Left ventricle myocardium inferior (tissue), 1 donor: ENCODE data around the gene ASB13. TPM values are rescaled to one million over a fixed set of nuclear protein-coding genes. Genes with fewer than 3 reads are reported as not detected.

Experiments used
- DNase-seq: peaks from one replicate; pipeline ENCODE4 v3.0.0-alpha.2; 2020
- H3K27ac ChIP-seq: fragments of 200-600 bp; replicated peaks from 2 replicates; pipeline ENCODE4 v1.8.0; 2021
- H3K27me3 ChIP-seq: fragments of 200-600 bp; 2 replicates; pipeline ENCODE4 v1.8.0; 2021; ENCODE audit warnings: low read depth
- H3K36me3 ChIP-seq: fragments of 200-600 bp; 2 replicates; pipeline ENCODE4 v1.8.0; 2021
- H3K4me1 ChIP-seq: fragments of 200-600 bp; 2 replicates; pipeline ENCODE4 v1.8.0; 2021
- H3K4me3 ChIP-seq: fragments of 200-600 bp; 2 replicates; pipeline ENCODE4 v1.8.0; 2021; ENCODE audit warnings: mild to moderate bottlenecking, moderate library complexity
- H3K9me3 ChIP-seq: fragments of 200-600 bp; replicated peaks from 2 replicates; pipeline ENCODE4 v1.8.0; 2021
- CTCF ChIP-seq: fragments of 200-600 bp; IDR thresholded peaks from 2 replicates; pipeline ENCODE4 v1.8.0; 2021; ENCODE audit warnings: antibody characterized with exemption, mild to moderate bottlenecking, borderline replicate concordance
- intact Hi-C: fragments of 100-400 bp; cut with micrococcal nuclease; formaldehyde crosslinking; loops from one replicate; pipeline ENCODE4 v1.11.0; 2022
- total RNA-seq: library from RNA; stranded (reverse); fragmentation: NEBNext Ultra II Directional; extraction: Animal tissue kit (Norgen Biotek cat#: 25700); gene quantifications from one replicate; pipeline ENCODE4 v1.2.1, GENCODE V29; 2021
- donor health status: DM: no; HTN: yes; CAD: no; lungs with severe emphysema.

ASB13 gene
- total RNA-seq, 1 donor from 2014 or later, result 15.6 TPM

DNA sequence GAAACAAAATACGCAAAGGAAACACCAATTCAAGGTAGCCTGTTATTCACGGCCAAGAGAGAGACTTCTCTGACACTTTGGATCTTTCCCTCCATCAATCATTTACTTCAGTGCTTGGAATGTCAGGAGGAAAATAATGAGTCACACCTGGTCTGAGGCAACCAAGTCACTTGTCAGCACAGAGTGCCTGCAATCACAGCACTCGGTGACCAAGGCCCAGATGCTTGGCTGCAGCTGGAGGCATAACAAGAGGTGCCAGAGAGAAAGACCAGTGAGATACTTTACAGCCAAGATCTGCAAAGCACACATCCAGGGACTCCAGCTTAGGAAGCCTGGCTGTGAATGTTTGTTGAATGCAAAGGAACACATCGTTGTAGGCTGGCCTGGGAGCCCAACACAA, 33.9 kb downstream of the ASB13 start:
- TF ChIP-seq CTCF, result no peak
- H3K4me1 ChIP-seq, result peaks cover 23% of the 10 kb centered on the region
- intact Hi-C loops, result no loop called here
- peak overlapping the region; percentile 27 for H3K27ac ChIP-seq
- no peaks in the 10 kb centered on the region for H3K9me3 ChIP-seq
- DNase-seq, result no peak
- no peak overlapping the region for H3K4me3 ChIP-seq
- no peaks in the 10 kb centered on the region for H3K27me3 ChIP-seq
- H3K36me3 ChIP-seq, result no peaks in the 10 kb centered on the region

GRCh38 chr10:5631936-5632335, 34.5 kb downstream of the ASB13 start:
- TF ChIP-seq CTCF, result no peak
- Histone ChIP-seq H3K27ac (peak overlapping the region; percentile 27), H3K27me3 (no peaks in the 10 kb centered on the region), H3K4me3 (no peak overlapping the region), H3K36me3 (no peaks in the 10 kb centered on the region), H3K9me3 (no peaks in the 10 kb centered on the region), H3K4me1 (peaks cover 23% of the 10 kb centered on the region)
- intact Hi-C loops, result no loop called here
- DNase-seq, result no peak

DNA sequence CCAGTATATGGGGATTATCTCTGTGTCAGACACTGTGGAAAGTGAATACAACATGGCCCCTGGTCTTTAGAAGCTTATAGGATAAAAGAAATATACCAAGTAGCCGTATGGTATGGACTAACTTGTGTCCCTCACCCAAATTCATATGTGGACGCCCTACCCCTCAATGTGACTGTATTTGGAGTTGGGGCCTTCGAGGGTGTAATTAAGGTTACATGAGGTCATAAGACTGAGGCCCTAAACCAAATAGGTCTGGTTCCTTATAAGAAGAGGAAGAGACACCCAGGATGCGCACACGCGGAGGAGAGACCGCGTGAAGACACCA, 36.3 kb downstream of the ASB13 start:
- no peak for DNase-seq
- intact Hi-C loops, result no loop called here
- peak; percentile 4 for TF ChIP-seq CTCF
- H3K4me3 ChIP-seq, result no peak overlapping the region
- peaks cover 23% of the 10 kb centered on the region for H3K4me1 ChIP-seq
- H3K27ac ChIP-seq, result no peak overlapping the region
- H3K36me3 ChIP-seq, result no peaks in the 10 kb centered on the region
- no peaks in the 10 kb centered on the region for H3K9me3 ChIP-seq
- no peaks in the 10 kb centered on the region for H3K27me3 ChIP-seq

DNA sequence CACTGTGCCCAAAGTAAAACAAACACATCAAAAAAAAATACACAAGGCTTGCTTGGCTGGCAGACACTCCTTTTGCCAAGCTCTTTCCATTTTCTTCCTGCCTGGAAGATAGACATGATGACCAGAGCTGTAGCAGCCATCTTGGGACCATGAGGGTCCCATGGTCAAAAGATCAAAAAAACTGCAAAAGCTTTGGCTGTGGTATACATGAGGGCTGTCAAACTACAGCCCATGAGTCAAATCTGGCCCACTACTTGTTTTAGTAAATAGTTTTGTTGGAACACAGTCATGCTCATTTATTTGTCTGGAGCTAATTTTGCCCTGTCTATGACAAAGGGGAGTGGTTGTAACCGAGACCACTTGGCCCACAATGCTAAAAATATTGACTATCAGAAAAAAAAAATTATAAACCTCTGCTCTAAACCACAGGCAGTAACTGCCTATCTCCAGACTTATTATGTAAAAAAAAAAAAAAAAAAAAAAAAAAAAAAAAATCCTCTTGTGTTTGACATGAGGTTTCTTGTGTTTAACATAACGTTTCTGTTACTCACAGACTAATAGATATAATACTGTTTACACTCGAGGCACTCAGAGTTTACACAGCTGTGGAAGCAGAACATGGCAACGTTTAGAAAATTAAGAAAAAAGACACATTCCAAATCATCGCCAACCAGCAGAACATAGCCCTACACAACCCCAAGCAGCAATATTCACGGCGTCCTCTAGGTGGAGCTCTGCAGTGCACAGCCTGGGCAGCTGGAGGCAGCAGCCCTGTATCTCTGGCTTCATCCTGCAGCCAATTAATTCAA, 36.9 kb downstream of the ASB13 start:
- Histone ChIP-seq H3K27me3 (no peaks in the 10 kb centered on the region), H3K9me3 (no peaks in the 10 kb centered on the region), H3K36me3 (no peaks in the 10 kb centered on the region), H3K4me1 (peaks cover 23% of the 10 kb centered on the region), H3K4me3 (no peak overlapping the region), H3K27ac (peak overlapping the region; percentile 58)
- intact Hi-C loops, result no loop called here
- peak; percentile 98 for TF ChIP-seq CTCF
- DNase-seq, result peak; percentile 83

GRCh38 chr10:5628451-5629302, 37.7 kb downstream of the ASB13 start:
- TF ChIP-seq CTCF, result no peak
- peak overlapping the region; percentile 58 for H3K27ac ChIP-seq
- H3K9me3 ChIP-seq, result no peaks in the 10 kb centered on the region
- peaks cover 23% of the 10 kb centered on the region for H3K4me1 ChIP-seq
- no peaks in the 10 kb centered on the region for H3K36me3 ChIP-seq
- intact Hi-C loops, result no loop called here
- no peak for DNase-seq
- no peaks in the 10 kb centered on the region for H3K27me3 ChIP-seq
- H3K4me3 ChIP-seq, result peak overlapping the region; percentile 50
